Nephron (organoid): ENCODE measurements around the gene CRABP2.

Experiments
- H3K27ac Mint-ChIP-seq, 3 experiments: 2 replicates each; pipeline ENCODE4 v1.8.0; 2020; ENCODE audit warnings: mixed read lengths in 3 of 3, mild to moderate bottlenecking in 2 of 3, moderate library complexity in 1 of 3
- H3K27me3 Mint-ChIP-seq: 2 replicates; pipeline ENCODE4 v1.8.0; 2021; ENCODE audit warnings: low read depth, mild to moderate bottlenecking, moderate library complexity, mixed read lengths
- H3K36me3 Mint-ChIP-seq: 2 replicates; pipeline ENCODE4 v1.8.0; 2020; ENCODE audit warnings: low read depth, mixed read lengths
- H3K4me1 Mint-ChIP-seq: 2 replicates; pipeline ENCODE4 v1.8.0; 2020; ENCODE audit warnings: mixed read lengths
- H3K4me3 Mint-ChIP-seq, 3 experiments: 2 replicates each; pipeline ENCODE4 v1.8.0; 2020; ENCODE audit warnings: mild to moderate bottlenecking in 3 of 3, mixed read lengths in 3 of 3, moderate library complexity in 2 of 3
- H3K9me3 Mint-ChIP-seq: 2 replicates; pipeline ENCODE4 v1.8.0; 2020; ENCODE audit warnings: mixed read lengths
- TF ChIP-seq, protein P1 (sequence below), 3 experiments: fragments of 200-600 bp; sonication (generic); IDR thresholded peaks; one replicate each; pipeline ENCODE4 v1.5.0; 2021; ENCODE audit warnings: antibody characterized with exemption in 3 of 3; ENCODE audit not compliant: unreplicated experiment in 3 of 3

CRABP2 gene

DNA sequence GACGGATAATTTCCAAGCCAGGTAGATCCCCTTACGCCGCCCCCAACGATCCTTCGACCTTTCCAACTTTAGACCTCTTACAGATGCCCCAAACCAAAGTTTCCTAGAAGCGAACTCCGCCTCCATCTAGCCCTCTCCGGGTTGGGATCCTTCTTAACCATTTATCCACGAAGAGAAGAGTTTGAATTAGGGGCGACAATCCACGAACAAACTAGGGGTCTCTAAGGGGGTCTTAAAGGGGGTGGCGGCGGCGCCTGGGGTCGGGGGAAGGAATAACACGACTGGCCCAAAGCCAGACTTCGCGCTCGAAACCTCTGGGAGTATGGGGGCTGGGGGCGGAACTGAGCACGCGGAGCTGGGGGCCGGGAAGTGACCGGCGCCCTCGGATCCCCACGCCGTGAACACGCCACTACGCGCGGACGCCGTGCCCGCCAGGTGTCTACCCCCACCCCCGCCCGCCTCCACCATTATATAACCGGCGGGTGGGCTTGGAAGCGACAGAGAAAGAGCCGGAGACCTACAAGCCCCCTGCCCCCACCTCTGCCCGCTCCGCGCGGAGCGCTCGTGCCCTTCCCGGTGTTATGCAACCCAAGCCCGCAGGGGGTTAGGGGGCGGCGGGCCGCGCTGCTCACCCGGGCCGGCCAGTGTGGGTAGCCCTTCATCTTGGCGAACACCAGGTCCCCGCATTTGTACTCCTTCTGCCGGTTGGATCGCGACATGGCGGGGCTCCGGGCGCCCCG, 45.5 kb upstream of the CRABP2 start:
- peaks cover 3% of the 10 kb centered on the region for H3K36me3 Mint-ChIP-seq
- no peaks in the 10 kb centered on the region for H3K9me3 Mint-ChIP-seq
- peaks cover 72% of the 10 kb centered on the region for H3K4me1 Mint-ChIP-seq
- peak overlapping the region; percentile 94 to 99 (median 97) for H3K4me3 Mint-ChIP-seq
- peak overlapping the region; percentile 99 for H3K27ac Mint-ChIP-seq
- TF ChIP-seq, protein P1, sequence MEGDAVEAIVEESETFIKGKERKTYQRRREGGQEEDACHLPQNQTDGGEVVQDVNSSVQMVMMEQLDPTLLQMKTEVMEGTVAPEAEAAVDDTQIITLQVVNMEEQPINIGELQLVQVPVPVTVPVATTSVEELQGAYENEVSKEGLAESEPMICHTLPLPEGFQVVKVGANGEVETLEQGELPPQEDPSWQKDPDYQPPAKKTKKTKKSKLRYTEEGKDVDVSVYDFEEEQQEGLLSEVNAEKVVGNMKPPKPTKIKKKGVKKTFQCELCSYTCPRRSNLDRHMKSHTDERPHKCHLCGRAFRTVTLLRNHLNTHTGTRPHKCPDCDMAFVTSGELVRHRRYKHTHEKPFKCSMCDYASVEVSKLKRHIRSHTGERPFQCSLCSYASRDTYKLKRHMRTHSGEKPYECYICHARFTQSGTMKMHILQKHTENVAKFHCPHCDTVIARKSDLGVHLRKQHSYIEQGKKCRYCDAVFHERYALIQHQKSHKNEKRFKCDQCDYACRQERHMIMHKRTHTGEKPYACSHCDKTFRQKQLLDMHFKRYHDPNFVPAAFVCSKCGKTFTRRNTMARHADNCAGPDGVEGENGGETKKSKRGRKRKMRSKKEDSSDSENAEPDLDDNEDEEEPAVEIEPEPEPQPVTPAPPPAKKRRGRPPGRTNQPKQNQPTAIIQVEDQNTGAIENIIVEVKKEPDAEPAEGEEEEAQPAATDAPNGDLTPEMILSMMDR (IDR thresholded peaks at IDR 0.05; ENCODE audit: unreplicated experiment in 3 of 3) = no peak
- H3K27me3 Mint-ChIP-seq = no peaks in the 10 kb centered on the region

DNA sequence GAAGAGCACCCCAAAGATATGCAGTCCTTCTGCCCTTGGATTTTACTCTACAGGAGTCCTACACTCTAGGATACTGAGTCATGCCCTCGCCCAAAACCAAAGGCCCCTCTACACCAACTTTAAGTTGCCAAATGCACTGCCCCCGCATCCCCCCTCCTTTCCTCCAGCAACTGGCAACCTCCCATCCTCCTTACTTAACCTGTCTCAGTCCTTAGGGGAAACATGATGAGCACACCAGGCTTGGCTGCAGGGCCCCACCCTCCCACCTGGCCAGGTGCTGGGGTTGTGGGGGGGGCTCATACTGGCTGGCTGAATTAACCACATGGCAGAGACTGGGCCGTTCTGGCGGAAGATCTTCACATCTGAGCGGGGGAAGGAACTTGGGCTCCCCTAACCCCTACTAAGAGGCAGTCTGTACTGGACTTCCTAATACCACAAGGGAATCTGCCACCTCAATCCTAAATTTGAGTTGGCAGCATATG, 44.8 kb upstream of the CRABP2 start:
- Mint-ChIP-seq H3K4me1 (peaks cover 74% of the 10 kb centered on the region), H3K4me3 (peak overlapping the region; percentile 94 to 99 (median 97))
- TF ChIP-seq, protein P1 (IDR thresholded peaks at IDR 0.05; ENCODE audit: unreplicated experiment in 3 of 3) = no peak

GRCh38 chr1:156749419-156750118, 44.2 kb upstream of the CRABP2 start:
- H3K4me3 Mint-ChIP-seq = peak overlapping the region; percentile 94 to 99 (median 97)
- H3K27ac Mint-ChIP-seq = peak overlapping the region; percentile 99
- no peaks in the 10 kb centered on the region for H3K27me3 Mint-ChIP-seq
- peaks cover 72% of the 10 kb centered on the region for H3K4me1 Mint-ChIP-seq
- no peaks in the 10 kb centered on the region for H3K9me3 Mint-ChIP-seq
- peaks cover 8% of the 10 kb centered on the region for H3K36me3 Mint-ChIP-seq
- TF ChIP-seq, protein P1 (IDR thresholded peaks at IDR 0.05; ENCODE audit: unreplicated experiment in 3 of 3) = no peak

More for the DNA sequence above, 44.8 kb upstream of the CRABP2 start:
- peaks cover 8% of the 10 kb centered on the region for H3K36me3 Mint-ChIP-seq
- no peaks in the 10 kb centered on the region for H3K27me3 Mint-ChIP-seq
- H3K27ac Mint-ChIP-seq = peak overlapping the region; percentile 99
- no peaks in the 10 kb centered on the region for H3K9me3 Mint-ChIP-seq

DNA sequence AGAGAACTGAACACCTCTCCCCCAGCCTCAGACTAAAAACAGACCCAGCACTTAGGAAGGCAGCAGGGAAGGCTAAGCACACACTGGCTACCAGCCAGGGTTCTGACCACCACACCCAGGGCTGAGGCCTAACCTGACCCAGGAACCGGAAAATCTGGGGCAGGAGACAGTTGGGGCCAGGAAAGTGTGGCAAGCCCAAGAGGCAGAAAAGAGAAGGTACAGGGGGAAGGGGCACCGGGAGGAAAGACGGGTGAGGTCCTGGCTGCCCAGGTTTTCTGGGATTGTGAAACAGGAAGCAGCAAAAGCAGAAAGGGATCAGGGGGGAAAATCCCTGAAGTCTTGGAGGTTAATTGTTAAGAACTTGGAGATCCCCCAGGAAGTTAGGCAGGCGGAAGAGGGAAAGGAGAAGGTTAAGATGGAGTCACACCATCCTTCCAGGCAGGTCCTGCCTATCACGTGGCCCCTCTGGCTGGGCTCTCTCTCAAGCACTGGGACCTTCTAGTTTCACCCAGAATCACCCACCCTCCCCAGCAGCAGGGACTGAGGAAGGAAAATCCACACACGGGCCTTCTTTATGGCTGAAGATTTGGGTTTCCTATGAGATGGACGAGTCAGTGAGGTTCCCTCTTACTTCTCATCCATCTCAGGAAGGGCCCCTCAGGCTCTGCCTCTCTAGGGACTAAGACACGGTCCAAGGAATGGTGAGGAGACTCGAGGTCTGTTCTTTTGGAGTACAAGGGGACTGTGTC, 43.5 kb upstream of the CRABP2 start:
- no peaks in the 10 kb centered on the region for H3K27me3 Mint-ChIP-seq
- H3K4me1 Mint-ChIP-seq = peaks cover 66% of the 10 kb centered on the region
- peak overlapping the region; percentile 99 for H3K27ac Mint-ChIP-seq
- peaks cover 8% of the 10 kb centered on the region for H3K36me3 Mint-ChIP-seq
- TF ChIP-seq, protein P1 (IDR thresholded peaks at IDR 0.05; ENCODE audit: unreplicated experiment in 3 of 3) = no peak
- H3K4me3 Mint-ChIP-seq = peak overlapping the region; percentile 94 to 99 (median 97)
- no peaks in the 10 kb centered on the region for H3K9me3 Mint-ChIP-seq

DNA sequence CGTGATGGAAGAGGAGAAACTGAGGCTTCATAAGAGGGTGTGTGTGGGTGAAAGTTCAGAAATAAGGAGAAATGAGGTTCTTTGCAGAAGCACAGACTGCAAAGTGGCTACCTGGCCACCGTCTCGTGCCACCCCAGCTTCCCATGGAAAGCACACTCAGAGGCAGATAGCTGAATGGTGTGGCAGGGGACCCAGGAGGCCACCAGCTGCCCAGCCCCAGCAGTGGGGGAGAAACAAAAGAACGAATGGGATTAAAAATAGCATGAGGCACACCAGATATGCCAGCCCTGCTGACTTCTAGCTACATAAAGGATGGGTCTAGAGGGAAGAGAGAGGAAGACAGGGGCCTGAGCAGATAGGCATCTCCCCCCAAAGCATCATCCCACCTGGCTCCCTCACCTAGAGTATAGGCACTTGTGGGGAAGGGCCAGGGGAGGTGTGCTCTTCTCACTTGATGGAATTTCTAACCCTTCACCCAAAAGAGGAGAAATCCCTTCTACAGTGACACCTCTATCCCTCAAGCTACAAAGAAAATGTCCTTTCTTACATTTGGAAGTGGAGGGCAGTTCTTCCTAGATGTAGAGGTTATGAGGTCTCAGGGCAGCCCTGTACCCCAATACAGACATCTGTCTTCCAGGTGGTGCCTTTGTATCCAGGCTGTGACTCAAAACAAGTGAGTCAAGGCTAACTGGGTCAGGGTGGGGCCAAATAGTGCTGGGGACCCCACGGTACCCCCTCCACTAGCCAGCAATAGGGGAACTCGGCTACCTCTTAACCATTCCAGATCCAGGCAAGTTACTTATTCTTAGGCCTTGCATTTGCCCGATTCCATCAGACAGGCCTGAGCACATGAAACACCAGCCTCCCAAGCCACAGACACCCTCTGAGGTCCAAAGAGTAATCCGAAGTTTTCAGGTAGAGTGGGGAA, 42.6 kb upstream of the CRABP2 start:
- H3K9me3 Mint-ChIP-seq = no peaks in the 10 kb centered on the region
- H3K27me3 Mint-ChIP-seq = no peaks in the 10 kb centered on the region
- H3K4me3 Mint-ChIP-seq = peak overlapping the region; percentile 94 to 99 (median 97)
- H3K36me3 Mint-ChIP-seq = peaks cover 8% of the 10 kb centered on the region
- H3K4me1 Mint-ChIP-seq = peaks cover 65% of the 10 kb centered on the region
- H3K27ac Mint-ChIP-seq = peak overlapping the region; percentile 99
- TF ChIP-seq, protein P1 (IDR thresholded peaks at IDR 0.05; ENCODE audit: unreplicated experiment in 3 of 3) = no peak
